ENCODE results near the gene KIF21A.

GRCh38 chr12:39343665-39344064 is 99.3 kb downstream of the KIF21A start:
- no peak for TF ChIP-seq CTCF (IDR thresholded peaks at IDR 0.05)
- no peak for TF ChIP-seq POLR2A (IDR thresholded peaks at IDR 0.05)

Data from testis (tissue), 2 donors.